CD14-positive monocyte (primary cell): ENCODE results near the gene MCCC1. TPM values are rescaled to one million over a fixed set of nuclear protein-coding genes. Genes with fewer than 3 reads are reported as not detected.

Experiments
- DNase-seq, 3 donors: peaks; one replicate each; pipeline ENCODE4 v3.0.0-alpha.2; 2011 to 2022
- H2AFZ ChIP-seq: 2 replicates; pipeline ENCODE4 v1.6.0; 2012; ENCODE audit warnings: mild to moderate bottlenecking, low read depth, low read length, inconsistent platforms; ENCODE audit not compliant: insufficient read depth, poor library complexity, severe bottlenecking
- H3K27ac ChIP-seq, 2 donors: 1 replicate in 1 of 2; 2 replicates in 1 of 2; pipeline ENCODE4 v1.5.1; 2012 to 2013; ENCODE audit warnings: low read length in 2 of 2, control low read depth in 1 of 2, inconsistent platforms in 1 of 2, low read depth in 1 of 2, mild to moderate bottlenecking in 1 of 2
- H3K27me3 ChIP-seq, 2 donors: one replicate each; pipeline versions ENCODE4 v1.6.0 to v1.6.1; 2011 to 2013; ENCODE audit warnings: low read length in 2 of 2; ENCODE audit not compliant: control insufficient read depth in 2 of 2, insufficient read depth in 2 of 2
- H3K36me3 ChIP-seq, 2 donors: replicated peaks in 1 of 2; 1 replicate in 1 of 2; 2 replicates in 1 of 2; pipeline versions ENCODE4 v1.5.1 to v1.6.1; 2012 to 2013; ENCODE audit warnings: low read length in 2 of 2, control low read depth in 1 of 2, inconsistent platforms in 1 of 2, mild to moderate bottlenecking in 1 of 2; ENCODE audit not compliant: insufficient read depth in 2 of 2, control insufficient read depth in 1 of 2
- H3K4me1 ChIP-seq, 2 donors: 1 replicate in 1 of 2; 2 replicates in 1 of 2; pipeline versions ENCODE4 v1.5.1 to v1.6.1; 2012 to 2013; ENCODE audit warnings: low read length in 2 of 2, control low read depth in 1 of 2, inconsistent platforms in 1 of 2, mild to moderate bottlenecking in 1 of 2, moderate library complexity in 1 of 2; ENCODE audit not compliant: insufficient read depth in 2 of 2, control insufficient read depth in 1 of 2
- H3K4me2 ChIP-seq: replicated peaks from 2 replicates; pipeline ENCODE3; 2012; ENCODE audit warnings: low read length, moderate library complexity, mild to moderate bottlenecking; ENCODE audit not compliant: poor library complexity, severe bottlenecking; ENCODE audit errors: extremely low read depth
- H3K4me3 ChIP-seq, 3 experiments: fragments of 200-600 bp in 1 of 3; sonication (generic) in 1 of 3; replicated peaks in 1 of 3; 1 replicate in 2 of 3; 2 replicates in 1 of 3; pipeline ENCODE4 v1.5.1; 2011 to 2013; ENCODE audit warnings: low read length in 3 of 3, mild to moderate bottlenecking in 3 of 3, control low read depth in 2 of 3, low read depth in 2 of 3, inconsistent platforms in 1 of 3, moderate library complexity in 1 of 3
- H3K79me2 ChIP-seq: 2 replicates; pipeline ENCODE4 v1.6.0; 2012; ENCODE audit warnings: mild to moderate bottlenecking, control low read depth, inconsistent platforms, low read length, moderate library complexity; ENCODE audit not compliant: insufficient read depth
- H3K9ac ChIP-seq: 2 replicates; pipeline ENCODE4 v1.6.0; 2017; ENCODE audit warnings: low read length, mild to moderate bottlenecking; ENCODE audit not compliant: insufficient read depth, poor library complexity, severe bottlenecking
- H3K9me3 ChIP-seq, 2 donors: replicated peaks in 1 of 2; 1 replicate in 1 of 2; 2 replicates in 1 of 2; pipeline versions ENCODE4 v1.5.1 to v1.6.1; 2012 to 2013; ENCODE audit warnings: low read length in 2 of 2, control low read depth in 1 of 2; ENCODE audit not compliant: control insufficient read depth in 1 of 2, insufficient read depth in 1 of 2
- H4K20me1 ChIP-seq: 2 replicates; pipeline ENCODE4 v1.6.0; 2012; ENCODE audit warnings: mild to moderate bottlenecking, low read length, control low read depth, moderate library complexity; ENCODE audit not compliant: insufficient read depth
- H3K27ac Mint-ChIP-seq, 7 donors: one replicate each; pipeline ENCODE4 v1.8.0; 2020; ENCODE audit warnings: mild to moderate bottlenecking in 7 of 7, mixed read lengths in 7 of 7, moderate library complexity in 6 of 7, inconsistent platforms in 2 of 7
- H3K27me3 Mint-ChIP-seq, 3 donors: one replicate each; pipeline ENCODE4 v1.8.0; 2021 to 2022; ENCODE audit warnings: low read depth in 3 of 3, mild to moderate bottlenecking in 3 of 3, mixed read lengths in 3 of 3, moderate library complexity in 3 of 3, inconsistent platforms in 1 of 3
- H3K36me3 Mint-ChIP-seq, 2 donors: one replicate each; pipeline ENCODE4 v1.8.0; 2020; ENCODE audit warnings: mixed read lengths in 2 of 2, inconsistent platforms in 1 of 2, mild to moderate bottlenecking in 1 of 2
- H3K4me1 Mint-ChIP-seq: one replicate; pipeline ENCODE4 v1.8.0; 2020; ENCODE audit warnings: mild to moderate bottlenecking, mixed read lengths
- H3K4me3 Mint-ChIP-seq, 2 donors: one replicate each; pipeline ENCODE4 v1.8.0; 2020; ENCODE audit warnings: mild to moderate bottlenecking in 2 of 2, mixed read lengths in 2 of 2, moderate library complexity in 1 of 2
- H3K9me3 Mint-ChIP-seq, 7 donors: one replicate each; pipeline ENCODE4 v1.8.0; 2020 to 2022; ENCODE audit warnings: mixed read lengths in 7 of 7, mild to moderate bottlenecking in 6 of 7, moderate library complexity in 6 of 7, inconsistent platforms in 2 of 7
- CTCF ChIP-seq: fragments of 200-600 bp; IDR thresholded peaks from one replicate; pipeline ENCODE4 v1.8.0; 2022; ENCODE audit warnings: antibody characterized with exemption, mild to moderate bottlenecking
- WGBS: methylation state at CpG from one replicate; pipeline ENCODE4 v1.1.5; 2013; ENCODE audit warnings: missing lambda C conversion rate; ENCODE audit not compliant: insufficient coverage; 5-methylcytosine and 5-hydroxymethylcytosine counted together
- intact Hi-C, 2 donors: fragments of 100-400 bp; cut with micrococcal nuclease; formaldehyde crosslinking; loops; one replicate each; pipeline versions ENCODE4 v1.15.0 to v1.15.1; 2023
- polyA plus RNA-seq, 3 donors: library from polyadenylated mRNA; depleted of rRNA in 1 of 3; unstranded in 2 of 3; stranded (reverse) in 1 of 3; fragments of 300-500 nt in 2 of 3; fragments of >200 nt in 1 of 3; fragmentation: Illumina TruSeq in 2 of 3; gene quantifications; 1 replicate in 2 of 3; 2 replicates in 1 of 3; pipeline ENCODE4 v1.2.3, GENCODE V29; 2012 to 2021

MCCC1 gene
- polyA plus RNA-seq, 3 donors, result 13.9 to 18.4 (median 16.0) TPM

DNA sequence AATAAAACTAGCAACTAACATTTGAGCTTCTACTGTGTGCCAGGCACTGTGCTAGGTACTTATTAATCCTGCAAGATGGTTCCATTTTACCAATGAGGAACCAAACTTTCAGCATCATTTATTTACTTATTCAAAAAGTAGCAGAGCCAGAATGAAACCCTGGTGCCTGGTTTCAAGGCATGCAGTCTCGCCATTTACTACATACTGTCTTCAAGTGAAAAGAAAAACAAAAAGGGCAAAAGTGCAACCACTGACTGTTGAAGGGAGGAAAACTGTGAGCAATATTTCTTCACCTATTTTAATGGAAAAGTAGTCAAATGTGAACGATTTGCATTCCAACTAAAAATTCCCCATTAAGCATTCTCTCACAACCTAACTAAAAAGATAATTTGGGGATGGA is 127.7 kb downstream of the MCCC1 start:
- Histone ChIP-seq H3K27me3 (no peaks in the 10 kb centered on the region), H4K20me1 (peaks cover 84% of the 10 kb centered on the region), H3K9me3 (no peaks in the 10 kb centered on the region), H2AFZ (no peak overlapping the region), H3K36me3 (peaks cover 0 to 4% of the 10 kb centered on the region in 2 donors), H3K79me2 (peaks cover 97% of the 10 kb centered on the region), H3K4me1 (peaks cover 17 to 24% of the 10 kb centered on the region in 2 donors), H3K4me3 (no peak overlapping the region), H3K4me2 (no peak overlapping the region), H3K27ac (no peak overlapping the region), H3K9ac (no peak overlapping the region)
- no peak for DNase-seq
- intact Hi-C loops, result no loop called here
- peaks cover 29% of the 10 kb centered on the region for H3K4me1 Mint-ChIP-seq
- H3K27ac Mint-ChIP-seq, result peak overlapping the region in 1 of 7 donors; percentile 33
- no peaks in the 10 kb centered on the region for H3K9me3 Mint-ChIP-seq
- no peak for TF ChIP-seq CTCF
- H3K4me3 Mint-ChIP-seq, result no peak overlapping the region
- H3K27me3 Mint-ChIP-seq, result no peaks in the 10 kb centered on the region
- no CpG with 5 or more reads among the region's 2 CpGs for WGBS
- peaks cover 2 to 5% of the 10 kb centered on the region in 2 donors for H3K36me3 Mint-ChIP-seq

GRCh38 chr3:182970811-182971418 is 128.4 kb downstream of the MCCC1 start:
- H3K79me2 ChIP-seq, result peaks cover 97% of the 10 kb centered on the region
- Mint-ChIP-seq H3K36me3 (peaks cover 2 to 5% of the 10 kb centered on the region in 2 donors), H3K27me3 (no peaks in the 10 kb centered on the region), H3K4me3 (no peak overlapping the region), H3K9me3 (no peaks in the 10 kb centered on the region), H3K4me1 (peaks cover 29% of the 10 kb centered on the region), H3K27ac (peak overlapping the region in 1 of 7 donors; percentile 74)
- peaks cover 0 to 4% of the 10 kb centered on the region in 2 donors for H3K36me3 ChIP-seq
- H4K20me1 ChIP-seq, result peaks cover 84% of the 10 kb centered on the region
- H3K27me3 ChIP-seq, result no peaks in the 10 kb centered on the region
- DNase-seq, result no peak
- H3K4me1 ChIP-seq, result peaks cover 17 to 24% of the 10 kb centered on the region in 2 donors
- no peak overlapping the region for H3K4me2 ChIP-seq
- H3K9me3 ChIP-seq, result no peaks in the 10 kb centered on the region
- no peak overlapping the region for H2AFZ ChIP-seq
- intact Hi-C loops, result no loop called here
- 100% methylated on average over 1 of the region's 3 CpGs for WGBS
- peak overlapping the region in 1 of 2 donors; percentile 10 for H3K27ac ChIP-seq
- no peak for TF ChIP-seq CTCF
- no peak overlapping the region for H3K4me3 ChIP-seq
- no peak overlapping the region for H3K9ac ChIP-seq
